Common myeloid progenitor, CD34-positive (primary cell): ENCODE results near the gene UNC13A.

Source experiments
- CTCF ChIA-PET: fragments of 350-600 bp; sonication (Branson Sonifier 250); formaldehyde crosslinking; loops from one replicate; lab custom pipeline; 2021; ENCODE audit warnings: antibody characterized with exemption; lab: Charles Lee
- POLR2A ChIA-PET: fragments of 350-600 bp; sonication (Branson Sonifier 250); formaldehyde crosslinking; loops from one replicate; lab custom pipeline; 2021; ENCODE audit warnings: antibody characterized with exemption; lab: Charles Lee
- DNase-seq, 3 donors: peaks; one replicate each; pipeline versions ENCODE4 v3.0.0 to v3.0.0-alpha.2; 2013
- H3K27ac ChIP-seq, 2 experiments: 1 replicate in 1 of 2; 2 replicates in 1 of 2; pipeline ENCODE4 v1.7.0; 2013; ENCODE audit warnings: inconsistent platforms in 2 of 2, low read length in 2 of 2, mild to moderate bottlenecking in 2 of 2, low read depth in 1 of 2, moderate library complexity in 1 of 2; ENCODE audit not compliant: severe bottlenecking in 2 of 2, insufficient read depth in 1 of 2, poor library complexity in 1 of 2
- H3K27me3 ChIP-seq, 5 experiments: replicated peaks in 2 of 5; 1 replicate in 3 of 5; 2 replicates in 2 of 5; pipeline versions ENCODE4 v1.6.1 to v1.7.0; 2013; ENCODE audit warnings: low read length in 4 of 5, mild to moderate bottlenecking in 2 of 5, moderate library complexity in 2 of 5, inconsistent platforms in 1 of 5; ENCODE audit not compliant: insufficient read depth in 5 of 5, control insufficient read depth in 4 of 5
- H3K36me3 ChIP-seq, 4 experiments: 1 replicate in 2 of 4; 2 replicates in 2 of 4; pipeline versions ENCODE4 v1.6.1 to v1.7.0; 2013; ENCODE audit warnings: low read length in 3 of 4, control low read depth in 1 of 4, mild to moderate bottlenecking in 1 of 4; ENCODE audit not compliant: control insufficient read depth in 4 of 4, insufficient read depth in 4 of 4
- H3K4me1 ChIP-seq, 4 experiments: 1 replicate in 3 of 4; 2 replicates in 1 of 4; pipeline versions ENCODE4 v1.6.1 to v1.7.1; 2013; ENCODE audit warnings: low read length in 3 of 4, mild to moderate bottlenecking in 3 of 4, control low read depth in 1 of 4, inconsistent platforms in 1 of 4, moderate library complexity in 1 of 4; ENCODE audit not compliant: control insufficient read depth in 4 of 4, insufficient read depth in 4 of 4; ENCODE audit errors: control extremely low read depth in 1 of 4
- H3K4me3 ChIP-seq, 7 experiments: 1 replicate in 4 of 7; 2 replicates in 3 of 7; pipeline versions ENCODE4 v1.5.1 to v1.7.0; 2013; ENCODE audit warnings: mild to moderate bottlenecking in 7 of 7, low read length in 6 of 7, moderate library complexity in 6 of 7, inconsistent platforms in 2 of 7, low read depth in 2 of 7, control low read depth in 1 of 7; ENCODE audit not compliant: insufficient read depth in 4 of 7, control insufficient read depth in 1 of 7; ENCODE audit errors: extremely low read depth in 1 of 7
- H3K9me3 ChIP-seq, 5 experiments: 1 replicate in 4 of 5; 2 replicates in 1 of 5; pipeline versions ENCODE4 v1.6.1 to v1.7.1; 2013; ENCODE audit warnings: low read length in 4 of 5, mild to moderate bottlenecking in 2 of 5, inconsistent platforms in 1 of 5, low read depth in 1 of 5, moderate library complexity in 1 of 5; ENCODE audit not compliant: control insufficient read depth in 4 of 5, insufficient read depth in 2 of 5; ENCODE audit errors: control extremely low read depth in 1 of 5
- WGBS: methylation state at CpG from one replicate; pipeline ENCODE4 v1.1.5; 2013; ENCODE audit not compliant: insufficient coverage; 5-methylcytosine and 5-hydroxymethylcytosine counted together

Gene UNC13A

GRCh38 chr19:17567940-17568339 lies 120.2 kb downstream of the UNC13A start:
- 88% methylated on average over 1 of the region's 1 CpG for WGBS
- ChIA-PET CTCF (interaction anchor here (1.0 kb wide), 1 partner anchor 11 kb away, joined by 3 read pairs; no protein-coding TSS in a partner anchor), POLR2A (no interaction called here)
- Histone ChIP-seq H3K36me3 (peaks cover 9 to 71% (median 46%) of the 10 kb centered on the region in 4 experiments), H3K4me3 (no peak overlapping the region), H3K27me3 (no peaks in the 10 kb centered on the region), H3K9me3 (no peaks in the 10 kb centered on the region), H3K4me1 (peaks cover 0 to under 1% (median 0%) of the 10 kb centered on the region in 4 experiments), H3K27ac (no peak overlapping the region)
- no peak for DNase-seq

GRCh38 chr19:17565611-17566010 lies 122.5 kb downstream of the UNC13A start:
- H3K27ac ChIP-seq: no peak overlapping the region
- DNase-seq: no peak
- peaks cover 0 to 12% (median 5%) of the 10 kb centered on the region in 4 experiments for H3K4me1 ChIP-seq
- H3K36me3 ChIP-seq: peaks cover 7 to 71% (median 33%) of the 10 kb centered on the region in 4 experiments
- H3K27me3 ChIP-seq: no peaks in the 10 kb centered on the region
- no peak overlapping the region for H3K4me3 ChIP-seq
- ChIA-PET CTCF (interaction anchor here (1.0 kb wide), 1 partner anchor 8 kb away, joined by 3 read pairs; no protein-coding TSS in a partner anchor), POLR2A (interaction anchor here (1.1 kb wide), 1 partner anchor 9 kb away, joined by 3 read pairs; no protein-coding TSS in a partner anchor)
- WGBS: 100% methylated on average over 2 of the region's 3 CpGs
- H3K9me3 ChIP-seq: no peaks in the 10 kb centered on the region

- 83% methylated on average over 6 of the region's 6 CpGs for WGBS
- H3K4me3 ChIP-seq: no peak overlapping the region
- DNase-seq: no peak
- CTCF ChIA-PET: no interaction called here
- no peaks in the 10 kb centered on the region for H3K27me3 ChIP-seq
- POLR2A ChIA-PET: no interaction called here
- H3K36me3 ChIP-seq: peaks cover 12 to 76% (median 36%) of the 10 kb centered on the region in 4 experiments
- H3K4me1 ChIP-seq: peaks cover 0 to 12% (median 5%) of the 10 kb centered on the region in 4 experiments
- no peaks in the 10 kb centered on the region for H3K9me3 ChIP-seq
- no peak overlapping the region for H3K27ac ChIP-seq
Measured at GRCh38 chr19:17564781-17565180, 123.4 kb downstream of the UNC13A start.

- no peaks in the 10 kb centered on the region for H3K27me3 ChIP-seq
- H3K27ac ChIP-seq: no peak overlapping the region
- DNase-seq: peak in 2 of 3 donors; percentile 42 to 53
- peaks cover 12 to 72% (median 26%) of the 10 kb centered on the region in 4 experiments for H3K36me3 ChIP-seq
- 32% methylated on average over 5 of the region's 11 CpGs for WGBS
- H3K4me1 ChIP-seq: peaks cover 0 to 12% (median 6%) of the 10 kb centered on the region in 4 experiments
- H3K4me3 ChIP-seq: peak overlapping the region in 1 of 7 experiments; percentile 6
- CTCF ChIA-PET: interaction anchor here (1.2 kb wide), 2 partner anchors 9 to 11 kb away, joined by 4 read pairs; no protein-coding TSS in a partner anchor
- no peaks in the 10 kb centered on the region for H3K9me3 ChIP-seq
- POLR2A ChIA-PET: no interaction called here
Measured at GRCh38 chr19:17562561-17562960, 125.6 kb downstream of the UNC13A start.

- no peak for DNase-seq
- Histone ChIP-seq H3K4me1 (peaks cover under 1 to 12% (median 9%) of the 10 kb centered on the region in 4 experiments), H3K36me3 (peaks cover 12 to 68% (median 24%) of the 10 kb centered on the region in 4 experiments), H3K4me3 (no peak overlapping the region), H3K27ac (no peak overlapping the region), H3K27me3 (no peaks in the 10 kb centered on the region), H3K9me3 (no peaks in the 10 kb centered on the region)
- 97% methylated on average over 3 of the region's 4 CpGs for WGBS
- POLR2A ChIA-PET: no interaction called here
- CTCF ChIA-PET: interaction anchor here (1.2 kb wide), 2 partner anchors 10 to 11 kb away, joined by 4 read pairs; no protein-coding TSS in a partner anchor
Measured at GRCh38 chr19:17562097-17562496, 126.1 kb downstream of the UNC13A start.

- POLR2A ChIA-PET: interaction anchor here (0.6 kb wide), 1 partner anchor 116 kb away, joined by 4 read pairs; no protein-coding TSS in a partner anchor
- peaks cover 8 to 54% (median 17%) of the 10 kb centered on the region in 4 experiments for H3K36me3 ChIP-seq
- DNase-seq: no peak
- 92% methylated on average over 14 of the region's 14 CpGs for WGBS
- no peaks in the 10 kb centered on the region for H3K27me3 ChIP-seq
- CTCF ChIA-PET: interaction anchor here (0.6 to 1.5 kb wide), 5 partner anchors 94 to 143 kb away, joined by 3 read pairs; no protein-coding TSS in a partner anchor
- peaks cover 8 to 23% (median 21%) of the 10 kb centered on the region in 4 experiments for H3K4me1 ChIP-seq
- no peak overlapping the region for H3K4me3 ChIP-seq
- H3K9me3 ChIP-seq: no peaks in the 10 kb centered on the region
- H3K27ac ChIP-seq: no peak overlapping the region
Measured at GRCh38 chr19:17560205-17560595, 128.0 kb downstream of the UNC13A start.

GRCh38 chr19:17557466-17557865 lies 130.7 kb downstream of the UNC13A start:
- Histone ChIP-seq H3K27me3 (no peaks in the 10 kb centered on the region), H3K4me1 (peaks cover 8 to 30% (median 21%) of the 10 kb centered on the region in 4 experiments), H3K36me3 (peaks cover 7 to 39% (median 15%) of the 10 kb centered on the region in 4 experiments), H3K9me3 (no peaks in the 10 kb centered on the region), H3K4me3 (no peak overlapping the region), H3K27ac (no peak overlapping the region)
- ChIA-PET POLR2A (no interaction called here), CTCF (interaction anchor here (1.5 to 2.0 kb wide), 3 partner anchors 11 to 17 kb away, joined by 3 to 6 read pairs (median 5); no protein-coding TSS in a partner anchor)
- no peak for DNase-seq
- WGBS: 96% methylated on average over 4 of the region's 9 CpGs
